Measurements from ENCODE around the gene IFITM2. TPM values are rescaled to one million over a fixed set of nuclear protein-coding genes. Genes with fewer than 3 reads are reported as not detected.
"Not testable (repeated sequence)": the region's sequence is repeated elsewhere in the genome, so short reads cannot be mapped to it uniquely, and the experiment has no call there.

Gene IFITM2
- total and polyA plus RNA-seq, 4 donors = 8.5 to 1,441 (median 404) TPM

GRCh38 chr11:314554-314875 lies 6.9 kb downstream of the IFITM2 start:
- H3K36me3 ChIP-seq (ENCODE audit: control insufficient read depth in 4 of 4, insufficient read depth in 3 of 4, low read depth in 1 of 4, low read length in 3 of 4); H3K9me3 ChIP-seq (ENCODE audit: control insufficient read depth in 4 of 4, low read length in 3 of 4); DNase-seq (ENCODE audit: low spot score); H3K27me3 ChIP-seq (ENCODE audit: control insufficient read depth in 4 of 4, insufficient read depth in 4 of 4, low read length in 3 of 4): not testable (repeated sequence)
- peaks cover 3 to 41% (median 20%) of the 10 kb centered on the region in 4 donors for H3K4me1 ChIP-seq (ENCODE audit: control insufficient read depth in 4 of 4, insufficient read depth in 4 of 4, low read length in 3 of 4)
- peak overlapping the region; percentile 81 to 92 for H3K27ac ChIP-seq (ENCODE audit: low read depth in 1 of 2, low read length in 2 of 2)
- 45% methylated on average over 6 of the region's 6 CpGs for WGBS
- peak overlapping the region; percentile 81 to 91 for H3K9ac ChIP-seq (ENCODE audit: low read depth in 1 of 2, low read length in 2 of 2)
- H3K4me3 ChIP-seq (ENCODE audit: low read depth in 1 of 3, low read length in 3 of 3) = peak overlapping the region; percentile 48 to 71 (median 61)
- peak; percentile 45 for TF ChIP-seq YY1 (IDR thresholded peaks at IDR 0.05)

GRCh38 chr11:315051-315481 lies 7.5 kb downstream of the IFITM2 start:
- WGBS = 34% methylated on average over 9 of the region's 9 CpGs
- H3K27ac ChIP-seq (ENCODE audit: low read depth in 1 of 2, low read length in 2 of 2) = peak overlapping the region; percentile 81 to 92
- H3K27me3 ChIP-seq (ENCODE audit: control insufficient read depth in 4 of 4, insufficient read depth in 4 of 4, low read length in 3 of 4) = no peaks in the 10 kb centered on the region
- TF ChIP-seq FOXA1 (IDR thresholded peaks at IDR 0.05) = no peak
- TF ChIP-seq GABPA (IDR thresholded peaks at IDR 0.05 in 1 of 2, conservative IDR thresholded peaks at IDR 0.05 in 1 of 2) = no peak
- TF ChIP-seq HNF4A (conservative IDR thresholded peaks at IDR 0.05) = peak; percentile 83 to 93
- TF ChIP-seq RAD21 (IDR thresholded peaks at IDR 0.05) = peak in 1 of 2 donors; percentile 3
- TF ChIP-seq YY1 (IDR thresholded peaks at IDR 0.05) = peak; percentile 49
- TF ChIP-seq HNF4G (IDR thresholded peaks at IDR 0.05) = peak; percentile 52
- TF ChIP-seq SP1 (IDR thresholded peaks at IDR 0.05) = peak; percentile 85
- TF ChIP-seq RXRA (IDR thresholded peaks at IDR 0.05) = peak; percentile 85 to 92
- TF ChIP-seq MAX (IDR thresholded peaks at IDR 0.05) = peak; percentile 70
- H3K9me3 ChIP-seq (ENCODE audit: control insufficient read depth in 4 of 4, low read length in 3 of 4) = no peaks in the 10 kb centered on the region
- DNase-seq (ENCODE audit: low spot score) = no peak
- H3K4me1 ChIP-seq (ENCODE audit: control insufficient read depth in 4 of 4, insufficient read depth in 4 of 4, low read length in 3 of 4) = peaks cover 0 to 41% (median 19%) of the 10 kb centered on the region in 4 donors
- peak overlapping the region; percentile 48 to 61 (median 59) for H3K4me3 ChIP-seq (ENCODE audit: low read depth in 1 of 3, low read length in 3 of 3)
- no peaks in the 10 kb centered on the region for H3K36me3 ChIP-seq (ENCODE audit: control insufficient read depth in 4 of 4, insufficient read depth in 3 of 4, low read depth in 1 of 4, low read length in 3 of 4)
- H3K9ac ChIP-seq (ENCODE audit: low read depth in 1 of 2, low read length in 2 of 2) = peak overlapping the region; percentile 10 to 81

- peaks cover 0 to 41% (median 19%) of the 10 kb centered on the region in 4 donors for H3K4me1 ChIP-seq (ENCODE audit: control insufficient read depth in 4 of 4, insufficient read depth in 4 of 4, low read length in 3 of 4)
- no peak for TF ChIP-seq HNF4A (conservative IDR thresholded peaks at IDR 0.05)
- TF ChIP-seq YY1 (IDR thresholded peaks at IDR 0.05) = no peak
- no peak for TF ChIP-seq CTCF (IDR thresholded peaks at IDR 0.05; ENCODE audit: low read depth, low read length, missing input control)
- no peak for TF ChIP-seq EGR1 (IDR thresholded peaks at IDR 0.05; ENCODE audit: low read depth in 2 of 2)
- TF ChIP-seq SP1 (IDR thresholded peaks at IDR 0.05) = no peak
- no peak for TF ChIP-seq ZBTB33 (IDR thresholded peaks at IDR 0.05)
- TF ChIP-seq GABPA (IDR thresholded peaks at IDR 0.05 in 1 of 2, conservative IDR thresholded peaks at IDR 0.05 in 1 of 2) = no peak
- TF ChIP-seq ATF3 (IDR thresholded peaks at IDR 0.05) = no peak
- TF ChIP-seq REST (IDR thresholded peaks at IDR 0.05) = no peak
- TF ChIP-seq MAX (IDR thresholded peaks at IDR 0.05) = no peak
- TF ChIP-seq NR2F2 (IDR thresholded peaks at IDR 0.05) = no peak
- no peaks in the 10 kb centered on the region for H3K36me3 ChIP-seq (ENCODE audit: control insufficient read depth in 4 of 4, insufficient read depth in 3 of 4, low read depth in 1 of 4, low read length in 3 of 4)
- H3K9me3 ChIP-seq (ENCODE audit: control insufficient read depth in 4 of 4, low read length in 3 of 4) = no peaks in the 10 kb centered on the region
- 45% methylated on average over 32 of the region's 32 CpGs for WGBS
- peak overlapping the region; percentile 48 to 61 (median 59) for H3K4me3 ChIP-seq (ENCODE audit: low read depth in 1 of 3, low read length in 3 of 3)
- DNase-seq (ENCODE audit: low spot score) = no peak
- H3K27me3 ChIP-seq (ENCODE audit: control insufficient read depth in 4 of 4, insufficient read depth in 4 of 4, low read length in 3 of 4) = no peaks in the 10 kb centered on the region
- peak overlapping the region; percentile 10 to 81 for H3K9ac ChIP-seq (ENCODE audit: low read depth in 1 of 2, low read length in 2 of 2)
- H3K27ac ChIP-seq (ENCODE audit: low read depth in 1 of 2, low read length in 2 of 2) = peak overlapping the region; percentile 81 to 92
These were observed 7.9 kb downstream of the IFITM2 start for GRCh38 chr11:315516-315994.

All from liver (tissue), 9 donors.